Posterior vena cava (tissue), 2 donors: ENCODE results near the gene PQBP1. TPM values are rescaled to one million over a fixed set of nuclear protein-coding genes. Genes with fewer than 3 reads are reported as not detected.

Source experiments
- DNase-seq: peaks from one replicate; pipeline ENCODE4 v3.0.0-alpha.2; 2020; ENCODE audit warnings: low spot score
- intact Hi-C, 2 donors: fragments of 100-400 bp; cut with DNase I; formaldehyde crosslinking; loops; one replicate each; pipeline versions ENCODE4 v1.14.1 to v1.14.2; 2022 to 2023
- total RNA-seq, 2 donors: library from RNA; stranded (reverse); fragmentation: NEBNext Ultra II Directional; extraction: Animal tissue kit (Norgen Biotek cat#: 25700); gene quantifications; one replicate each; pipeline ENCODE4 v1.2.1, GENCODE V29; 2021
- donor health status: DM: yes; HTN: yes; CAD: no.
- donor health status: DM: yes; HTN: yes; CAD: no.

The PQBP1 gene
- total RNA-seq, 2 donors from 2014 or later, result 43.2 to 48.9 TPM

DNA sequence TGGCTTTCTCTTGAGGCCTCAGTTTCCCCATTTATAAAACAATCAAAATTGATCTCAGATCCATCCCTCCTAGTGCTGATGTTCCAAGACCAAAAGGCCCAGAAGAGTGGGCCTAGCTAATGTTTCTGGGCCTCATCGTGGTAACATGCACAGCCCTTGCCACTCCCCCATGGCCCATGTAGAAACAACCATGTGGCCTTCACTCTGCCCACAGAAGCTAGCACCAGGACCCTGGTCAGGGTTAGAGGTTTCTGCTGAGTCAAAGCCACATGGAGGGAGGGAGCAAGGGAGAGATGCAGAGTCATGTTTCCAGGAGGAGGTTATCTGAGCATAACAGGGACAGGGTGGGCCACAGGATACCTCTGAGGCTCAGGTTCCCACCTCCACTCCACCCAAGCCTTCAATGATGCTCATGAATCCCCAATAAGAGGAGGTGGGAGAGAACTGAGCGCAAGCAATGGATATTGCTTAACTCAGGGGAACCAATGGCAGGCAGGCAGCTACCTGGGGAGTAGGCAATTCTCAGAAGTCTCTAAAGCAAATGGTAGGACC, 42.8 kb downstream of the PQBP1 start:
- intact Hi-C loops, result no loop called here

GRCh38 chrX:48942895-48943294, 45.2 kb downstream of the PQBP1 start:
- no peak for DNase-seq
- intact Hi-C loops, result no loop called here

More for the DNA sequence above, 42.8 kb downstream of the PQBP1 start:
- no peak for DNase-seq

- intact Hi-C loops, result no loop called here
- DNase-seq, result no peak
Measured at GRCh38 chrX:48945517-48946348, 48.0 kb downstream of the PQBP1 start.

GRCh38 chrX:48948589-48948988, 50.9 kb downstream of the PQBP1 start:
- no peak for DNase-seq
- intact Hi-C loops, result no loop called here

Other genes starting within 250 kb of the PQBP1 start
- 10 to 100 TPM in 1 of 2 donors, 1 to 10 TPM in 1; 7.3 to 12.2 TPM for gene WAS, start 214.1 kb upstream of the PQBP1 start, total RNA-seq
- gene SUV39H1, start 201.2 kb upstream of the PQBP1 start, total RNA-seq, result 1 to 10 TPM; 3.8 to 4.5 TPM
- not detected for gene GLOD5, start 136.2 kb upstream of the PQBP1 start, total RNA-seq
- under 1 TPM in 1 of 2 donors, not detected in 1; 0.42 TPM for gene GATA1, start 111.3 kb upstream of the PQBP1 start, total RNA-seq
- gene HDAC6, start 95.9 kb upstream of the PQBP1 start, total RNA-seq, result 10 to 100 TPM; 45.4 to 54.3 TPM
- gene ERAS, start 71.4 kb upstream of the PQBP1 start, total RNA-seq, result not detected
- 1 to 10 TPM in 1 of 2 donors, under 1 TPM in 1; 0.52 to 2.4 TPM for gene PCSK1N, start 62.3 kb upstream of the PQBP1 start, total RNA-seq
- 10 to 100 TPM; 25.2 to 29.0 TPM for gene TIMM17B, start 162 bp upstream of the PQBP1 start, total RNA-seq
- 10 to 100 TPM; 11.5 to 14.7 TPM for gene SLC35A2, start 13.7 kb downstream of the PQBP1 start, total RNA-seq
- 1 to 10 TPM; 3.0 to 4.2 TPM for gene PIM2, start 21.1 kb downstream of the PQBP1 start, total RNA-seq
- 10 to 100 TPM; 36.0 to 36.9 TPM for gene OTUD5, start 59.7 kb downstream of the PQBP1 start, total RNA-seq
- gene KCND1, start 73.9 kb downstream of the PQBP1 start, total RNA-seq, result 1 to 10 TPM; 2.0 to 6.3 TPM
- 10 to 100 TPM; 27.6 to 31.6 TPM for gene GRIPAP1, start 104.3 kb downstream of the PQBP1 start, total RNA-seq
- 10 to 100 TPM; 46.4 to 52.6 TPM for gene TFE3, start 145.4 kb downstream of the PQBP1 start, total RNA-seq
- 1 to 10 TPM; 3.0 to 4.1 TPM for gene CCDC120, start 161.1 kb downstream of the PQBP1 start, total RNA-seq
- 10 to 100 TPM; 36.4 to 42.6 TPM for gene PRAF2, start 176.1 kb downstream of the PQBP1 start, total RNA-seq
- gene WDR45, start 182.0 kb downstream of the PQBP1 start, total RNA-seq, result 10 to 100 TPM; 49.8 to 51.9 TPM
- gene GPKOW, start 225.8 kb downstream of the PQBP1 start, total RNA-seq, result 10 to 100 TPM; 12.9 to 15.9 TPM